Calu3 (cell line): ENCODE measurements around the gene LARP1B. TPM values are rescaled to one million over a fixed set of nuclear protein-coding genes. Genes with fewer than 3 reads are reported as not detected.
A peak's percentile ranks its signal among the peaks of the same experiment; 100 is the strongest.
"Not testable (repeated sequence)": the region's sequence is repeated elsewhere in the genome, so short reads cannot be mapped to it uniquely, and the experiment has no call there.

Source experiments
- BruUV-seq: library from RNA; stranded (reverse); fragments of 400-500 nt; replicated peaks from 2 replicates; lab custom pipeline; 2021; lab: Mats Ljungman, UMichigan
- CTCF ChIA-PET: fragments of 300-600 bp; sonication (Branson Sonifier 250); formaldehyde crosslinking; loops from one replicate; lab custom pipeline; 2022; ENCODE audit warnings: antibody characterized with exemption; lab: Charles Lee
- DNase-seq: peaks from one replicate; pipeline ENCODE4 v3.0.0; 2022
- H3K27ac Mint-ChIP-seq: one replicate; pipeline ENCODE4 v1.8.0; 2022; ENCODE audit warnings: mixed read lengths; ENCODE audit not compliant: unreplicated experiment
- H3K27me3 Mint-ChIP-seq: one replicate; pipeline ENCODE4 v1.8.0; 2022; ENCODE audit warnings: mixed read lengths; ENCODE audit not compliant: unreplicated experiment
- H3K36me3 Mint-ChIP-seq: one replicate; pipeline ENCODE4 v1.8.0; 2022; ENCODE audit warnings: mild to moderate bottlenecking, moderate library complexity, mixed read lengths; ENCODE audit not compliant: insufficient read depth, unreplicated experiment
- H3K4me1 Mint-ChIP-seq: one replicate; pipeline ENCODE4 v1.8.0; 2022; ENCODE audit warnings: mild to moderate bottlenecking, low read depth, mixed read lengths; ENCODE audit not compliant: unreplicated experiment
- H3K4me3 Mint-ChIP-seq: one replicate; pipeline ENCODE4 v1.8.0; 2022; ENCODE audit warnings: mild to moderate bottlenecking, low read depth, moderate library complexity, mixed read lengths; ENCODE audit not compliant: unreplicated experiment
- H3K9me3 Mint-ChIP-seq: one replicate; pipeline ENCODE4 v1.8.0; 2022; ENCODE audit warnings: low read depth, mixed read lengths; ENCODE audit not compliant: unreplicated experiment
- intact Hi-C: fragments of 100-400 bp; cut with micrococcal nuclease; formaldehyde crosslinking; loops from one replicate; pipeline ENCODE4 v1.10.0; 2022; ENCODE audit not compliant: unreplicated experiment
- total RNA-seq: library from RNA; stranded (reverse); gene quantifications from 2 replicates; pipeline ENCODE4 v1.2.3, GENCODE V29; 2022
- TF ChIP-seq, protein P1 (sequence below): fragments of 200-600 bp; IDR thresholded peaks from one replicate; pipeline ENCODE4 v1.8.0; 2022; ENCODE audit warnings: antibody characterized with exemption; ENCODE audit not compliant: unreplicated experiment

The LARP1B gene
- total RNA-seq, 1 experiment from 2014 or later, result 19.7 TPM

DNA sequence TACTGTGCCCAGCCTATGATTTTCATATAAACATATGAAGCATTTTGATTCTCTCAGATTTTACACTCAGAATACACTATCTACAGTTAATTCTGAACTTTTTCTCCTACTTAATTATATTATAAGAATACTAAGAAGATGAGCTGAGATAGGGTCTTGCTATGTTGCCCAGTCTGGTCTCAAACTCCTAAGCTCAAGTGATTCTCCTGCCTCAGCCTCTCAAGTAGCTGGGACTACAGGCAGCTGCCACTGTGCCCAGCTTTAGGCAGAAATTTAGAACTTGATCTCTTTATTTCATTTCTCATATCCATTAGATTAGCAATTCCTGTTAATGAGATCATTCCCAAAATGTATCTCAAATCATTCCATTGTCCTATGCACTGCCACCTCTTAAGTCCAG, 4.7 kb upstream of the LARP1B start:
- Mint-ChIP-seq H3K27me3 (no peaks in the 10 kb centered on the region), H3K27ac (no peak overlapping the region), H3K4me3 (no peak overlapping the region), H3K36me3 (peaks cover 12% of the 10 kb centered on the region), H3K4me1 (no peaks in the 10 kb centered on the region), H3K9me3 (no peaks in the 10 kb centered on the region)
- TF ChIP-seq, protein P1, sequence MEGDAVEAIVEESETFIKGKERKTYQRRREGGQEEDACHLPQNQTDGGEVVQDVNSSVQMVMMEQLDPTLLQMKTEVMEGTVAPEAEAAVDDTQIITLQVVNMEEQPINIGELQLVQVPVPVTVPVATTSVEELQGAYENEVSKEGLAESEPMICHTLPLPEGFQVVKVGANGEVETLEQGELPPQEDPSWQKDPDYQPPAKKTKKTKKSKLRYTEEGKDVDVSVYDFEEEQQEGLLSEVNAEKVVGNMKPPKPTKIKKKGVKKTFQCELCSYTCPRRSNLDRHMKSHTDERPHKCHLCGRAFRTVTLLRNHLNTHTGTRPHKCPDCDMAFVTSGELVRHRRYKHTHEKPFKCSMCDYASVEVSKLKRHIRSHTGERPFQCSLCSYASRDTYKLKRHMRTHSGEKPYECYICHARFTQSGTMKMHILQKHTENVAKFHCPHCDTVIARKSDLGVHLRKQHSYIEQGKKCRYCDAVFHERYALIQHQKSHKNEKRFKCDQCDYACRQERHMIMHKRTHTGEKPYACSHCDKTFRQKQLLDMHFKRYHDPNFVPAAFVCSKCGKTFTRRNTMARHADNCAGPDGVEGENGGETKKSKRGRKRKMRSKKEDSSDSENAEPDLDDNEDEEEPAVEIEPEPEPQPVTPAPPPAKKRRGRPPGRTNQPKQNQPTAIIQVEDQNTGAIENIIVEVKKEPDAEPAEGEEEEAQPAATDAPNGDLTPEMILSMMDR, result no peak
- no peak for DNase-seq
- BruUV-seq, result no TSS peak
- intact Hi-C loops, result no loop called here
- CTCF ChIA-PET, result no interaction called here

DNA sequence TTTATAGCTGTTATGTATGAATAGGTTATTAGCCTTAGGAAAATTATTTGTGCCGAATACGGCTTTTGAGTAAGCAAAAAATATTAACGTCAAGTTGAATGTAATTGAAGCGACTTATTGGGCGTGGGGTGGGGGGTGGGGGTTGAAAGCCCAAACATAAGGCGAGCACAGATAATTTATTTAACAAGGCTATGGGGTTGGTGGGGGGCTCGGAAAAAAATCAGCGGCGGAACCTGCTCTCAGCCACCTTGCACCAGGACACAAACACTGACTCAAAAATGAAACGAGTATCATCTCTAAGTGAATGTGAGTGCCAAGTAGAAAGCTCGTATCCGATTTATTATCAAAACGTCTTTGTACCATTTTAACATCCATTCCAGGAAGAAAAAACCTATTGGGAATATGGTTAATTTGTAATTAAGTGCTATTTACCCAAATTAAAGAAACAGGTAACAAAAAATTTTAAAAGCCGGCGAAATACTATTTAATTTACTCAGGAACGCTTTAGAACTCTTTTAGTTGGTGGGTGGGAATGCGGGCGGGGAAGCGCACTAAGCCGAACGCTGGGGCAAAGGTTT, 902 bp upstream of the LARP1B start:
- CTCF ChIA-PET, result interaction anchor here (0.8 to 1.4 kb wide), 4 partner anchors 9 to 628 kb away, joined by 3 to 9 read pairs (median 4); partner anchors contain the start of genes ABHD18, MFSD8 and PLK4
- Mint-ChIP-seq H3K27me3 (no peaks in the 10 kb centered on the region), H3K27ac (peak overlapping the region; percentile 86), H3K36me3 (peaks cover 24% of the 10 kb centered on the region), H3K4me1 (no peaks in the 10 kb centered on the region), H3K4me3 (peak overlapping the region; percentile 84), H3K9me3 (no peaks in the 10 kb centered on the region)
- BruUV-seq, result no TSS peak
- TF ChIP-seq, protein P1, result no peak
- DNase-seq, result no peak
- intact Hi-C loops, result loop anchor here (10.0 kb wide), 1 partner anchor 95 kb away; the partner anchor contains the start of genes ABHD18 and MFSD8

DNA sequence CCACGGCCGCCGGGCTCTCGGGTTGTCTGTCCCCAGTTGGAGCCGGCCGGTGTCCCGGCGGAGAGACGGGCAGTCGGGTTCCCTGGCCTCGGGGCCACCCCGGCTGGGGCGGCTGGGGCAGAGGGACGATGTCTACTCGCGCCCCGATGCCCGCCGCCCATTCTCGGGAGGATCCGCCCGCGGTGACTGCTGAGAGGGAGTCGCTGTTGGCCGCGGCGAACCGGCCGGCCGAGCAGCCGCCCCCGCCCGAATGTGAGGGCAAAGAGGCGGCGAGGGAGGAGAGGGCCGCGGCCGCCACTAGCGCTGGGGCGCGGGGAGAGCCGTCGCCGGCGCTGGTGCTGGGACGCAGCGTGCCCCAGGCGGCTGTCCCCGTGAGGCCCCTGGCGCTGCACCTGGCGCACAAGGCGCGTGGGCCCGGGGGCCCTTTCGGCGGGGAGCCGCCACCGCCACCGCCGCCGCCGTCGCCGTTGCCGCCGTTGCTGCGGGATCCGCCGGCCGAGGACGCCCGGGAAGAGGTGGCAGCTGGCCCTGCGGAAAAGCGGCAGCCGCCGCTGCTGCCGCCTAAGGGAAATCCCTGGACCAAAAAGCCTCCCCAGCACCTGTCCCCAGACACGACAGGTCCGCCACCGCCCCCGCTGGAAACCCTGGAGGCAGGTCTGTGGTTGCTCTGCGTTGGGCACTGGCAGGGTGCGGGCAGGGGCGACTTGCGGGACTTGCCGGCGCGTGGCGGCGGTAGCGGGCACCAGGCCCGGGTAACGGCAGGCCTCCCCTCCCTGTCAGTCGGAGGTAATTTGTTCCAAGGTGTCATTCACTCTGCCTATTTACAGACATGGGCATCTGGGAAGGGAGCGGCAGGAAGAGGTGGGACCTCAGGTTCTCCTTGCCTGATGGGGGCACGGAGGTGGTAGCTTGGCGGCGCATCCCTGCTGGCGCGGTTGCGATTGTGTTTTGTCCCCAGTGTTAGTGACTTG, 739 bp downstream of the LARP1B start:
- no peaks in the 10 kb centered on the region for H3K27me3 Mint-ChIP-seq
- intact Hi-C loops, result loop anchor here (10.0 kb wide), 1 partner anchor 97 kb away; the partner anchor contains the start of genes ABHD18 and MFSD8
- H3K4me1 Mint-ChIP-seq, result no peaks in the 10 kb centered on the region
- no peaks in the 10 kb centered on the region for H3K9me3 Mint-ChIP-seq
- TF ChIP-seq, protein P1, result no peak
- H3K27ac Mint-ChIP-seq, result peak overlapping the region; percentile 74
- peak; percentile 69 for DNase-seq
- CTCF ChIA-PET, result interaction anchor here (1.0 to 1.4 kb wide), 2 partner anchors 96 to 181 kb away, joined by 3 read pairs; partner anchors contain the start of genes ABHD18, MFSD8 and PLK4
- H3K36me3 Mint-ChIP-seq, result peaks cover 24% of the 10 kb centered on the region
- peak overlapping the region; percentile 84 for H3K4me3 Mint-ChIP-seq
- BruUV-seq, result no TSS peak

DNA sequence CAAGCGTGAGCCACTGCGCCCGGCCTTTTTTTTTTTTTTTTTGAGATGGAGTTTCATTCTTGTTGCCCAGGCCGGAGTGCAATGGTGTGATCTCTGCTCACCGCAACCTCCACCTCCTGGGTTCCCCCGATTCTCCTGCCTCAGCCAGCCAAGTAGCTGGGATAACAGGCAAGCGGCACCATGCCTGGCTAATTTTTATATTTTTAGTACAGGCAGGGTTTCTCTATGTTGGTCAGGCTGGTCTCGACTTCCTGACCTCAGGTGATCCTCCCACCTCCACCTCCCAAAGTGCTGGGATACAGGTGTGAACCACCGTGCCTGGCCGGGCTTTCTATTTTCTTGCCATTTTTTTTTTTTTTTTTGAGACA, 5.3 kb downstream of the LARP1B start:
- not testable (repeated sequence) for DNase-seq, H3K4me3 Mint-ChIP-seq, H3K27ac Mint-ChIP-seq, H3K9me3 Mint-ChIP-seq, H3K4me1 Mint-ChIP-seq, H3K27me3 Mint-ChIP-seq, BruUV-seq
- CTCF ChIA-PET, result interaction anchor here (0.6 to 0.7 kb wide), 2 partner anchors 8 to 288 kb away, joined by 3 to 7 read pairs; no protein-coding TSS in a partner anchor
- intact Hi-C loops, result loop anchor here (10.0 kb wide), 1 partner anchor 102 kb away; the partner anchor contains the start of genes ABHD18 and MFSD8
- peaks cover 16% of the 10 kb centered on the region for H3K36me3 Mint-ChIP-seq
